ENCODE measurements around the gene ADAMTSL2. TPM values are rescaled to one million over a fixed set of nuclear protein-coding genes. Genes with fewer than 3 reads are reported as not detected.

The ADAMTSL2 gene
- total and polyA plus RNA-seq, 2 donors (not counting 1 experiment from before 2014, with no cell fraction given): under 0.01 to 0.09 TPM

GRCh38 chr9:133571391-133571890, 36.9 kb downstream of the ADAMTSL2 start:
- Histone ChIP-seq H3K36me3 (ENCODE audit: control insufficient read depth, insufficient read depth, low read length) (no peaks in the 10 kb centered on the region), H3K4me2 (ENCODE audit: extremely low read depth, insufficient read depth, low read length) (no peak overlapping the region), H3K27ac (ENCODE audit: insufficient read depth, low read length) (no peak overlapping the region), H2AFZ (ENCODE audit: low read length) (no peak overlapping the region), H3K4me3 (replicated peaks in 1 of 4; ENCODE audit: control extremely low read depth in 1 of 4, insufficient read depth in 1 of 4, low read depth in 3 of 4, low read length in 4 of 4) (no peak overlapping the region), H3K27me3 (ENCODE audit: control insufficient read depth, insufficient read depth, low read length) (no peaks in the 10 kb centered on the region), H4K20me1 (ENCODE audit: control insufficient read depth, extremely low read depth, insufficient read depth, low read length) (no peaks in the 10 kb centered on the region), H3K4me1 (ENCODE audit: control insufficient read depth, extremely low read depth, insufficient read depth, low read length) (no peaks in the 10 kb centered on the region), H3K9ac (ENCODE audit: insufficient read depth, low read length) (no peak overlapping the region), H3K79me2 (ENCODE audit: control insufficient read depth, insufficient read depth, low read length) (no peaks in the 10 kb centered on the region), H3K9me3 (ENCODE audit: control insufficient read depth, insufficient read depth, low read depth, low read length) (no peaks in the 10 kb centered on the region)
- no peak for DNase-seq (ENCODE audit: low read depth in 2 of 2)
- no peak for TF ChIP-seq CTCF (conservative IDR thresholded peaks at IDR 0.05 in 1 of 2, IDR thresholded peaks at IDR 0.05 in 1 of 2; ENCODE audit: low read depth in 1 of 2, low read length in 2 of 2)
- TF ChIP-seq EZH2 (IDR thresholded peaks at IDR 0.05; ENCODE audit: low read length, missing control alignments): no peak

GRCh38 chr9:133571896-133572595, 37.5 kb downstream of the ADAMTSL2 start:
- no peaks in the 10 kb centered on the region for H3K27me3 ChIP-seq (ENCODE audit: control insufficient read depth, insufficient read depth, low read length)
- no peak overlapping the region for H3K4me2 ChIP-seq (ENCODE audit: extremely low read depth, insufficient read depth, low read length)
- no peak overlapping the region for H2AFZ ChIP-seq (ENCODE audit: low read length)
- no peak overlapping the region for H3K27ac ChIP-seq (ENCODE audit: insufficient read depth, low read length)
- H4K20me1 ChIP-seq (ENCODE audit: control insufficient read depth, extremely low read depth, insufficient read depth, low read length): no peaks in the 10 kb centered on the region
- H3K9ac ChIP-seq (ENCODE audit: insufficient read depth, low read length): no peak overlapping the region
- H3K79me2 ChIP-seq (ENCODE audit: control insufficient read depth, insufficient read depth, low read length): no peaks in the 10 kb centered on the region
- no peaks in the 10 kb centered on the region for H3K9me3 ChIP-seq (ENCODE audit: control insufficient read depth, insufficient read depth, low read depth, low read length)
- H3K36me3 ChIP-seq (ENCODE audit: control insufficient read depth, insufficient read depth, low read length): no peaks in the 10 kb centered on the region
- H3K4me1 ChIP-seq (ENCODE audit: control insufficient read depth, extremely low read depth, insufficient read depth, low read length): no peaks in the 10 kb centered on the region
- TF ChIP-seq CTCF (conservative IDR thresholded peaks at IDR 0.05 in 1 of 2, IDR thresholded peaks at IDR 0.05 in 1 of 2; ENCODE audit: low read depth in 1 of 2, low read length in 2 of 2) (no peak), EZH2 (IDR thresholded peaks at IDR 0.05; ENCODE audit: low read length, missing control alignments) (no peak)
- no peak for DNase-seq (ENCODE audit: low read depth in 2 of 2)
- no peak overlapping the region for H3K4me3 ChIP-seq (replicated peaks in 1 of 4; ENCODE audit: control extremely low read depth in 1 of 4, insufficient read depth in 1 of 4, low read depth in 3 of 4, low read length in 4 of 4)

- H3K9ac ChIP-seq (ENCODE audit: insufficient read depth, low read length): no peak overlapping the region
- no peak overlapping the region for H2AFZ ChIP-seq (ENCODE audit: low read length)
- H3K79me2 ChIP-seq (ENCODE audit: control insufficient read depth, insufficient read depth, low read length): no peaks in the 10 kb centered on the region
- H3K4me2 ChIP-seq (ENCODE audit: extremely low read depth, insufficient read depth, low read length): no peak overlapping the region
- no peaks in the 10 kb centered on the region for H3K36me3 ChIP-seq (ENCODE audit: control insufficient read depth, insufficient read depth, low read length)
- H4K20me1 ChIP-seq (ENCODE audit: control insufficient read depth, extremely low read depth, insufficient read depth, low read length): no peaks in the 10 kb centered on the region
- TF ChIP-seq EZH2 (IDR thresholded peaks at IDR 0.05; ENCODE audit: low read length, missing control alignments) (no peak), CTCF (conservative IDR thresholded peaks at IDR 0.05 in 1 of 2, IDR thresholded peaks at IDR 0.05 in 1 of 2; ENCODE audit: low read depth in 1 of 2, low read length in 2 of 2) (no peak)
- H3K27ac ChIP-seq (ENCODE audit: insufficient read depth, low read length): no peak overlapping the region
- no peaks in the 10 kb centered on the region for H3K27me3 ChIP-seq (ENCODE audit: control insufficient read depth, insufficient read depth, low read length)
- H3K9me3 ChIP-seq (ENCODE audit: control insufficient read depth, insufficient read depth, low read depth, low read length): no peaks in the 10 kb centered on the region
- no peaks in the 10 kb centered on the region for H3K4me1 ChIP-seq (ENCODE audit: control insufficient read depth, extremely low read depth, insufficient read depth, low read length)
- no peak for DNase-seq (ENCODE audit: low read depth in 2 of 2)
- H3K4me3 ChIP-seq (replicated peaks in 1 of 4; ENCODE audit: control extremely low read depth in 1 of 4, insufficient read depth in 1 of 4, low read depth in 3 of 4, low read length in 4 of 4): no peak overlapping the region
Measured at GRCh38 chr9:133572821-133573361, 38.4 kb downstream of the ADAMTSL2 start.
